Measurements from ENCODE around the gene UTS2B.

Gene UTS2B

DNA sequence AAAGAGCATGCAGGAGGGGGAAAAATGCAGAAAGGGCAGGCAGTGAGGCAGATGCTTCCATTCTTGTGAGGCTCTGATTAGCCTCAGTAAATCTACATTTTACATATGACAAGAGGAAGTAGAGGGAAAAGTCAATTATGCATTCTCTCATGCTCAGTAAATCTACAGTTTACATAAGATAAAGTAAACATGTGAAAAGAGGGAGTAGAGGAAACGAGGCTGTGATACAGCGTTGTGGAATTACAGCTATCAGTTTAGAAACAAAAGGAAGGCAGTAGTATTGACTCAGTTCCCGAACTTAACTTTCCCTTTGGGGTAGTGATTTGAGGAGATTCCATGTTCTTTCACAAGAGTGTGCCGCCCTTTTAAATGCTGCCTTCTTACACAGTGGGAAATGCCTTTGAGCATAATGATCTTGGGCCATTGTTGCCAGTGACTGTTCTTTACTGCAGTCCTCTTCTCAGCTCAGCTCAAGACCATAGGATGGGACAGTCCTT, 92.0 kb downstream of the UTS2B start:
- no peak for DNase-seq (ENCODE audit: low read depth in 2 of 2)

DNA sequence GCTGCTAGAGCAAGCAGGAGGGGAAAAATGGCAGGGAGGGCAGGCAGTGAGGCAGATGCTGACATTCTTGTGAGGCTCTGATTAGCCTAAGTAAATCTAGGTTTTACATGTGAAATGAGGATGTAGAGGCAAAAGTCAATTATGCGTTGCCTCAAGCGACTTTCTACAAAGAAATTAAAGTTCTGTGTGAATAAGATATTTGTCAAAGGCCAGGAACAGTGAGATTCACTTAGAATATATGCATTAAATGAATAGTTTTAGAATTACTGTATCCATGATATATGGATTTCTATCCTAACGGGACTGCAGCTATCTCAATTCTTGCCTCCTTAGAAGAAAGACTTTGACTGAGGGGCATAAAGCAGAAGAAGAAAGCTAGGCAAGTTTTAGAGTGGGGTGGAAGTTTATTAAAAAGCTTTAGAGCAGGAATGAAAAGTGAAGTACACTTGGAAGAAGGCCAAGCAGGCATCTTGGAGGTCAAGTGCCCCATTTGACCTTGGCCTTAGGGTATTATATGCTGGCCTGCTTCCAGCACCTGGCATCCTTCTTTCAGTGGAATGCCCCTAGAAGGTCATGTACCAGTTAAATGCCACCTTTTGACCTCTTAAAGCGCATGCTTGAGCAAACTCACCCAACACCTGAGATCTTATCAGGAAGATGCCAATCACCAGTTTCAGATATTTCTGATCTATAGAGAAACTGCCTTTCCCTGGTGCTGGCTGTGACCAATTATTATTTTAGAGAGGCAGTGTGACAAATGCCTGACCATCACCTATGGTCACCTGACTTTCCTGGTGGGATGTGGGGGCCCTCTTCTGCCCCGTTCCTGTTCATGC, 93.1 kb downstream of the UTS2B start:
- no peak for DNase-seq (ENCODE audit: low read depth in 2 of 2)

DNA sequence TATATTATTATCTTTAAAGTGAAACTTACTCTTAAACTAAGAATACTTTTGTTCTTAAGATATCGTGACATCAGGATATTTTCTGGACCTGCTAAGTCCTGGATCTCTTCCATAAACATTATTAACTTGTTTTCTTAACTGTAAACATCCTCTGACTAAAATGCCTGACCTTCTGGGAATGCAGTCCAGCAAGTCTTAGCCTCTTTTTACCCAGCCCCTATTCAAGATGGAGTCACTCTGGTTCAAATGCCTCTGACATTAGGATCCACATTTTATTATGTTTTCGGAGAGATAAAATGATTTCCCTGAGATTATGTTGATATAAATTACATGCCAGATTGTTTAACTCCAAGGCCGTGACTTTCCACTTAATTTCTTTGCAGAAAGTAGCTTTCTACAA, 93.7 kb downstream of the UTS2B start:
- no peak for DNase-seq (ENCODE audit: low read depth in 2 of 2)

DNA sequence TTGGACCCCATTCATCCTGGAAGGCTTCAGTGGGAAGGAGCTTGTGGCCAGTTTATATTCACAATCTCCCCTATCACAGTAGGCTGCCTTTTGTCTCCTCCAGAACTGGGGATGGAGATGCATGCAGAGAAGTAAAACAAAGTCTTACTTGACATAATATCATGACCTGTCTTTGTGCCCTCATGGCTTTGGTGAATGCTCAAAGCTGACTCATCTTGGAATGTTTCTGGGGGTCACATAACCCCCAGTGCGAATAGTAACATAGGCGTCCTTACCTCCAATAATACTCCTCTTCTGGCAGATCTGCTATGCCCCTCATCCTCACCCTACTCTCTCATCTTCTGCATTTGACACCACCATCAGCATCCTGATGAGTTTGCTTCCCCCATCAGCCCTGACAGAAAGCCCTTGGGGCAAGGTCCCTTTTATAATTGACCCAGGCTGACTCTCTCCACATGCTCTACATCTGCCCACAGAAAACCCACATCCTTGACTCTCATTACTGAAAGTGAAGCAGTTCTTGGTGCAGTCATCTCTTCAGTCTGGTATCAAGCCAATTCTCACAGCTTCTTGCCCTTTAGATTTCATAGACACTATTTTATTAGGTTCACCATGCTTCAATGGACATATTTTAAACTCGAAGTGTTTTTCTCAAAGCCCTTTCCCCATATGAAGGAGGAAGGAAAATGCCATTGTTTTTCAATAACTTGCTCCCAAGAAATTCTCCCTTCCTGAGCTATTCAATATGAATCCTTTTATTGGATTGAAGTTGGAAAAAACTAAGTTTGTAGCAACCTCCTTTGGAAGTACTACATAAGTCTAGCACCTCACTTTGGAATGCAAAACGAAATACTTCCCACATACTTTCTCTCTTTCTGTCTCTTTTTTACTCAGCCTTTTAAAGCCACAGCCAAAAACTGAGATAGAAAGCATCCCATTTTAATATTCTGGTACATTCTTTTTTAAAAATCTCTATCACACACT, 94.7 kb downstream of the UTS2B start:
- DNase-seq (ENCODE audit: low read depth in 2 of 2): no peak

GRCh38 chr3:191234216-191234615, 96.1 kb downstream of the UTS2B start:
- DNase-seq (ENCODE audit: low read depth in 2 of 2): no peak

DNA sequence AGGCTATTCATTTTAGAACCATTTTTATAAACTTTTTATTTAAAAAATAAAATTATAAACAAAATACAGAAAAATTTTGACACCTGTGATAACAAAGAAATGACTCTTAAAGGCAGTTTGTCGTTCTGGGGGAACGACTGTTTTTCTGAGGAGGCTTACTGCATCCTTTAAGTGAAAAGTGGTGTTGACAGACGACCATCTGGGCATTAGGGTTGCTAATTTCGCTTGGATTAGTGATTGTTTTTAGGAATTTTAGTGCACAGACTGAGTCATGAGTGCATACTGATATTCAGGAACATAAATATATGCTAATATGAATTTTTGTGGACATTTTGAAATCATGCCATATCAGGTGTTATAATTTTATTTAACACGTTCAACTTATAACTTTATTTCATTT, 102.8 kb downstream of the UTS2B start:
- no peak for DNase-seq (ENCODE audit: low read depth in 2 of 2)

DNA sequence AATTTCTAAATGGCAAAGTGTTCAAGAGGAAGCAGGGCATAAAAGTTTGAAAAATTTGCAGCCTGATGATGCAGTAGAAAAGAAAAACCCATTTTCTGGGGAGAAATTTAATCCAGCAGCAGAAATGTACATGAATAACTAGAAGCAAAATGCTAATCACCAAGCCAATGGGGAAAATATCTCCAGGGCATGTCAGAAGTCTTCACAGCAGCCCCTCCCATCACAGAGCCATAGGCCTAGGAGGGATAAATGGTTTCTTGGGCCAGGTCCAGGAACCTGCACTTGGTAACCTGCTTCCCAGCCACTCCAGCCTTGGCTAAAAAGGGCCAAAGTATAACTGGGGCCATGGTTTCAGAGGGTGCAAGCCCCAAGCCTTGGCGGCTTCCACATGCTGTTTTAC, 108.7 kb downstream of the UTS2B start:
- no peak for DNase-seq (ENCODE audit: low read depth in 2 of 2)

DNA sequence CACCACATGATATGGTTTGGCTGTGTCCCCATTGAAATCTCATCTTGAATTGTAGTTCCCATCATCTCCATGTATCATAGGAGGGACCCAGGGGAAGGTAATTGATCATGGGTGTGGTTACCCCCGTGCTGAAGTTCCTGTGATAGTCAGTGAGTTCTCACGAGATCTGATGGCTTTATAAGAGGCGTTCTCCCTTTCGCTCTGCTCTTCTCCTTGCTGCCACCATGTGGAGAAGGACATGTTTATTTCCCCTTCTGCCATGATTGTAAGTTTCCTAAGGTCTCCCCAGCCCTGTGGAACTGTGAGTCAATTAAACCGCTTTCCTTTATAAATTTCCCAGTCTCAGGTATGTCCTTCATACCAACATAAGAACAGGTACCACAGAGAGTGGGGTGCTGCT, 109.4 kb downstream of the UTS2B start:
- DNase-seq (ENCODE audit: low read depth in 2 of 2): no peak

DNA sequence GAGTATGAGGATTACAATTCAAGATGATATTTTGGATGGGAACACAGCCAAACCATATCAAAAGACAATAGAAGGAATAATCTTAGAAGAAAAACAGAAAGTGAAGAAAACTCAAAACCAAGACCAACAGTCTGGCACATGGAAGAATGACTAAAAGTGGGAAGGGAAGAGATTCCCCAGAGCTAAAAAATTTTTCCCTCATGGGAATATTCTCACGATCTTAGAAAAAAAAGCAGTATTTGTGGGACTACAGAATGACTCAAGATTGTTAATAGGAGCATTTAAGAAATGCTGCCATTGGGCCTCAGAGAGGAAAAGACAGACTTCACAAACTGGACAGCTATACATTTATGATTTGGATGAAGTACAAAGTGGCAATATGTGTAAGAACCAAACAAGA, 113.0 kb downstream of the UTS2B start:
- DNase-seq (ENCODE audit: low read depth in 2 of 2): no peak
